ENCODE data around the gene DPP4. TPM values are rescaled to one million over a fixed set of nuclear protein-coding genes. Genes with fewer than 3 reads are reported as not detected.

The DPP4 gene
- total RNA-seq, 1 donor from 2014 or later = 55.9 TPM

GRCh38 chr2:162063281-162063680, 10.7 kb downstream of the DPP4 start:
- DNase-seq (ENCODE audit: extremely low spot score, unreplicated experiment) = no peak
- Mint-ChIP-seq H3K4me1 (ENCODE audit: unreplicated experiment) (peaks cover 12% of the 10 kb centered on the region), H3K27ac (no peak overlapping the region), H3K27me3 (peaks cover 8% of the 10 kb centered on the region), H3K4me3 (no peak overlapping the region), H3K9me3 (peaks cover 7% of the 10 kb centered on the region), H3K36me3 (no peaks in the 10 kb centered on the region)
- no peak for TF ChIP-seq CTCF (conservative IDR thresholded peaks at IDR 0.05)

DNA sequence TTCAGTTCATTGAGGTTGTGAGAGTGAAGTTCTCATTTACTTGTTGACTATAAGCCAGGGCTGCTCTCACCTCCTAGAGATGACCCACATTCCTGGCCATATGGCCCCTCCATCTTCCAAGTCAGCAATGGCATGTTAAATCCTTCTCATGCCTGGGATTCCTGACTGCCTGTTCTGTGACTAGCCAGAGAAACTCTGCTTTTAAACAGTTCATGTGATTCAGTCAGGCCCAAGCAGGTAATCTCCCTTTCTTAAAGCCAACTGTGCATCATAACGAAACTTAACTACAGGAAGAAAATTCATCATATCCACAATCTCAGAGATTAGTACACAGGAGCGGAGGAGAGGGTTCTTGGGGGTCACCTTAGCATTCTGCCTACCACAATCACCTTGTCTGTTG, 11.5 kb downstream of the DPP4 start:
- DNase-seq (ENCODE audit: extremely low spot score, unreplicated experiment) = no peak
- Mint-ChIP-seq H3K27ac (peak overlapping the region; percentile 11), H3K36me3 (no peaks in the 10 kb centered on the region), H3K9me3 (peaks cover 7% of the 10 kb centered on the region), H3K27me3 (peaks cover 8% of the 10 kb centered on the region), H3K4me3 (no peak overlapping the region), H3K4me1 (ENCODE audit: unreplicated experiment) (peaks cover 12% of the 10 kb centered on the region)
- no peak for TF ChIP-seq CTCF (conservative IDR thresholded peaks at IDR 0.05)

- peaks cover 12% of the 10 kb centered on the region for H3K4me1 Mint-ChIP-seq (ENCODE audit: unreplicated experiment)
- H3K27me3 Mint-ChIP-seq = peaks cover 8% of the 10 kb centered on the region
- no peak overlapping the region for H3K4me3 Mint-ChIP-seq
- no peak for DNase-seq (ENCODE audit: extremely low spot score, unreplicated experiment)
- no peaks in the 10 kb centered on the region for H3K36me3 Mint-ChIP-seq
- H3K27ac Mint-ChIP-seq = no peak overlapping the region
- TF ChIP-seq CTCF (conservative IDR thresholded peaks at IDR 0.05) = no peak
- peaks cover 15% of the 10 kb centered on the region for H3K9me3 Mint-ChIP-seq
These were observed 13.0 kb downstream of the DPP4 start for GRCh38 chr2:162061021-162061420.

- H3K4me1 Mint-ChIP-seq (ENCODE audit: unreplicated experiment) = peaks cover 12% of the 10 kb centered on the region
- no peak for TF ChIP-seq CTCF (conservative IDR thresholded peaks at IDR 0.05)
- no peak for DNase-seq (ENCODE audit: extremely low spot score, unreplicated experiment)
- no peak overlapping the region for H3K4me3 Mint-ChIP-seq
- H3K9me3 Mint-ChIP-seq = peaks cover 16% of the 10 kb centered on the region
- peaks cover 8% of the 10 kb centered on the region for H3K27me3 Mint-ChIP-seq
- no peaks in the 10 kb centered on the region for H3K36me3 Mint-ChIP-seq
- H3K27ac Mint-ChIP-seq = no peak overlapping the region
These were observed 13.5 kb downstream of the DPP4 start for GRCh38 chr2:162060532-162060931.

DNA sequence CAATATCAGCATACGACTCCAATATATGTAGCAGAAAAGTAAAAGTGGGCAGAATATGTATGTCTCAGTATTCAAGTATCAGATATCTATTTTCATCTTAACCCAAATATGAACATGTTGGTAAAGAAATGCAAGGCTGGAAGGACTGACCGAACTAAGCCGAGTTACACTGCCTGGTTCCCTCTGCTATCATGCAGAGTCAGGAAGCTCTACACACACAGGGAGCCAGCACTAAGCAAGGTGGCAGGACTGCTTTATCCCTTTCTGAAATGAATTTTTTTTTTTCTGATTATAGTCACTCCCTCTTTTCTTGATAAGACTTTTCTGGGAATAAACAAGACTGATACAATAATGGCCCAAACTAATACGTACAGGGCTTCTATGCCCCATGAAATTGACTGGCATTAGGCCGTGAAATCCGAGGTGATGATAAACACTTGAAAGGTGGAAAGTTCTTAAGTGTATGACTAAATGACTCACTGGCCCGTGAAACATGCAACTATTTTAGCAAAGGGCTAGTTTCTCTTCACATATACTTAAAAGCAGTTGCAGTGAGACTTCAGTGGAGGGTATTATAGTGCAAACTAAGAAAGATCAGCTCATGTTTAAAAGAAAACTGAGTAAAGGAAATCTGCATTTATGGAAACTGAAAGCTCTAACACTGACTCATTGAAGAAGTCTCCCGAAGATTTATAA, 14.9 kb downstream of the DPP4 start:
- Mint-ChIP-seq H3K27ac (no peak overlapping the region), H3K36me3 (no peaks in the 10 kb centered on the region), H3K27me3 (peaks cover 8% of the 10 kb centered on the region), H3K4me1 (ENCODE audit: unreplicated experiment) (peaks cover 12% of the 10 kb centered on the region), H3K9me3 (peaks cover 16% of the 10 kb centered on the region), H3K4me3 (no peak overlapping the region)
- no peak for DNase-seq (ENCODE audit: extremely low spot score, unreplicated experiment)
- TF ChIP-seq CTCF (conservative IDR thresholded peaks at IDR 0.05) = no peak
